ENCODE data around the gene FIBCD1.

FIBCD1 gene

DNA sequence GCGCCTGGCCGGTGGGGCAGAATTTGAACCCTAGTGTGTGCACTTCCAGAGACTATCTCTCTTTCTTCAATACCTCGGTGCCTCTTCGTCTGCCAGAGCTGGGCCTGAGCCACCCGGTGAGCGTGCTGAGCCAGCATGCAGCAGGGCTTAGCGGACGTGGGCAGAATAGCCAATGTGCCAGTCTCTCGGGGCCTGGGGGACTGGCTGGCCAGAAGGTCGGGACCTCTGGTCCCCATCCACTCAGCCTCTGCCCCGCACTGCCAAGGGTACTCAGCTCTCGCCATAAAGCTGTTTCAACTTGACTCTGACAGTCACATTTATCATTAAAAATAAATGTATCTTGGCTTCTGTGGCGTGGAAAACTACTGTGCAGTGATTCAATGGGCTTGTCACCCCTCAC lies 4.2 kb upstream of the FIBCD1 start:
- Histone ChIP-seq H3K4me2 (ENCODE audit: low read length) (no peak overlapping the region), H3K79me2 (ENCODE audit: insufficient read depth, low read length) (no peaks in the 10 kb centered on the region), H3K9me3 (ENCODE audit: low read length) (no peaks in the 10 kb centered on the region), H3K27ac (ENCODE audit: low read depth, low read length, poor library complexity, severe bottlenecking) (no peak overlapping the region), H3K9me2 (ENCODE audit: low read depth, low read length) (no peaks in the 10 kb centered on the region), H3K4me1 (ENCODE audit: insufficient read depth, low read length, severe bottlenecking) (no peaks in the 10 kb centered on the region), H4K20me1 (ENCODE audit: insufficient read depth, low read length) (no peaks in the 10 kb centered on the region), H3K9ac (ENCODE audit: low read length) (no peak overlapping the region), H3K36me3 (ENCODE audit: insufficient read depth, low read length) (no peaks in the 10 kb centered on the region), H2AFZ (ENCODE audit: low read length) (no peak overlapping the region), H3K4me3 (ENCODE audit: low read depth, low read length, poor library complexity, severe bottlenecking) (no peak overlapping the region), H3K27me3 (ENCODE audit: insufficient read depth, low read length) (no peaks in the 10 kb centered on the region; the same call in 1 of the 2 replicates), H3F3A (ENCODE audit: insufficient read depth, low read length) (no peaks in the 10 kb centered on the region)
- TF ChIP-seq EZH2 (IDR thresholded peaks at IDR 0.05; ENCODE audit: borderline replicate concordance, low read length) = no peak
- no peak for TF ChIP-seq CTCF (IDR thresholded peaks at IDR 0.05; ENCODE audit: low read length)

DNA sequence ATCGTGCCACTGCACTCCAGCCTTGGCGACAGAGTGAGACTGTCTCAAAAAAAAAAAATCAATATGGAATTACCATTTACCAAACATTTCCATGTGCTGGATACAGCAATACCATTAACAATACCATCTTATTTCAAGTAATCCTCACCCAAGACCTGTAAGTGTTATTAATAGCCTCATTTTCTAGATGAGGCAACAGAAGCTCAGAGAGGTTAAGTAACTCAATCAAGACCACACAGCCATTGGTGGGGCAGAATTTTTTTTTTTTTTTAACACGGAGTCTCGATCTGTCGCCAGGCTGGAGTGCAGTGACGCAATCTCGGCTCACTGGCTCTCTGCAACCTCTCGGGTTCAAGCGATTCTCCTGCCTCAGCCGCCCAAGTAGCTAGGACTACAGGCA lies 3.6 kb upstream of the FIBCD1 start:
- H3K79me2 ChIP-seq (ENCODE audit: insufficient read depth, low read length) = no peaks in the 10 kb centered on the region
- no peak overlapping the region for H3K4me2 ChIP-seq (ENCODE audit: low read length)
- TF ChIP-seq EZH2 (IDR thresholded peaks at IDR 0.05; ENCODE audit: borderline replicate concordance, low read length) = no peak
- no peak for TF ChIP-seq CTCF (IDR thresholded peaks at IDR 0.05; ENCODE audit: low read length)
- no peaks in the 10 kb centered on the region for H4K20me1 ChIP-seq (ENCODE audit: insufficient read depth, low read length)
- H3K9me2 ChIP-seq (ENCODE audit: low read depth, low read length) = no peaks in the 10 kb centered on the region
- no peak overlapping the region for H2AFZ ChIP-seq (ENCODE audit: low read length)
- no peak overlapping the region for H3K4me3 ChIP-seq (ENCODE audit: low read depth, low read length, poor library complexity, severe bottlenecking)
- H3K36me3 ChIP-seq (ENCODE audit: insufficient read depth, low read length) = no peaks in the 10 kb centered on the region
- no peak overlapping the region for H3K27ac ChIP-seq (ENCODE audit: low read depth, low read length, poor library complexity, severe bottlenecking)
- H3K9me3 ChIP-seq (ENCODE audit: low read length) = no peaks in the 10 kb centered on the region
- no peaks in the 10 kb centered on the region for H3K4me1 ChIP-seq (ENCODE audit: insufficient read depth, low read length, severe bottlenecking)
- no peak overlapping the region for H3K9ac ChIP-seq (ENCODE audit: low read length)
- H3K27me3 ChIP-seq (ENCODE audit: insufficient read depth, low read length) = no peaks in the 10 kb centered on the region; the same call in 1 of the 2 replicates
- H3F3A ChIP-seq (ENCODE audit: insufficient read depth, low read length) = no peaks in the 10 kb centered on the region

DNA sequence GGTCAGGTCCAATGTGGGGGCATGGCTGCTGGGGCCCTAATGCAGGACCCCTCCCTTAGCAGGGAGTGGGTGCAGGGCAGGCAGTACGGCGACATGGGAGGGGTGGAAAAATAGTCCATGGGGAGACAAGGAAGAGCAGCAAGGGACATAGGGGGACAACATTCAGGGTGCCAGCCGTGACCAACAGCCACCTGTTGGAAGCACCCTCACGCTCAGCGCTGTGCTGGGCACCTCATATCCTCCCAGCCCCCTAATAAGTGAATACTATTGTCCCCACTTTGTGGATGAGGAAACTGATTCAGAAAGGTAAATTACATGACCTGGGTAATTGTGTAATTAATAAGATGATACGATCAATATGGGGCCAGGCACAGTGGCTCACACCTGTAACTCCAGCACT lies 3.0 kb upstream of the FIBCD1 start:
- no peaks in the 10 kb centered on the region for H3F3A ChIP-seq (ENCODE audit: insufficient read depth, low read length)
- H2AFZ ChIP-seq (ENCODE audit: low read length) = no peak overlapping the region
- no peaks in the 10 kb centered on the region for H3K9me2 ChIP-seq (ENCODE audit: low read depth, low read length)
- no peak overlapping the region for H3K4me3 ChIP-seq (ENCODE audit: low read depth, low read length, poor library complexity, severe bottlenecking)
- H3K27me3 ChIP-seq (ENCODE audit: insufficient read depth, low read length) = no peaks in the 10 kb centered on the region; the same call in 1 of the 2 replicates
- H3K4me2 ChIP-seq (ENCODE audit: low read length) = no peak overlapping the region
- H3K36me3 ChIP-seq (ENCODE audit: insufficient read depth, low read length) = no peaks in the 10 kb centered on the region
- H3K27ac ChIP-seq (ENCODE audit: low read depth, low read length, poor library complexity, severe bottlenecking) = no peak overlapping the region
- H3K4me1 ChIP-seq (ENCODE audit: insufficient read depth, low read length, severe bottlenecking) = no peaks in the 10 kb centered on the region
- no peaks in the 10 kb centered on the region for H3K79me2 ChIP-seq (ENCODE audit: insufficient read depth, low read length)
- no peak for TF ChIP-seq CTCF (IDR thresholded peaks at IDR 0.05; ENCODE audit: low read length)
- TF ChIP-seq EZH2 (IDR thresholded peaks at IDR 0.05; ENCODE audit: borderline replicate concordance, low read length) = no peak
- no peak overlapping the region for H3K9ac ChIP-seq (ENCODE audit: low read length)
- no peaks in the 10 kb centered on the region for H3K9me3 ChIP-seq (ENCODE audit: low read length)
- no peaks in the 10 kb centered on the region for H4K20me1 ChIP-seq (ENCODE audit: insufficient read depth, low read length)
